Loucy (cell line): ENCODE measurements around the gene CYP27B1.

Experiments
- H2AFZ ChIP-seq: fragments of 200-600 bp; sonication (generic); 2 replicates; pipeline ENCODE4 v1.6.0; 2016; ENCODE audit warnings: antibody characterized with exemption, mild to moderate bottlenecking, low read length, moderate library complexity
- H3F3A ChIP-seq: fragments of 200-600 bp; 2 replicates; pipeline ENCODE4 v1.6.0; 2016; ENCODE audit warnings: antibody characterized with exemption, low read depth, mild to moderate bottlenecking
- H3K27me3 ChIP-seq: fragments of 200-600 bp; sonication (generic); 2 replicates; pipeline ENCODE4 v1.6.1; 2014; ENCODE audit warnings: low read length, mild to moderate bottlenecking; ENCODE audit not compliant: insufficient read depth, poor library complexity, severe bottlenecking
- H3K36me3 ChIP-seq: fragments of 200-600 bp; sonication (generic); 2 replicates; pipeline ENCODE4 v1.6.1; 2016; ENCODE audit warnings: low read length; ENCODE audit not compliant: insufficient read depth
- H3K4me1 ChIP-seq: fragments of 200-600 bp; sonication (generic); 2 replicates; pipeline ENCODE4 v1.5.1; 2014; ENCODE audit warnings: low read length, mild to moderate bottlenecking; ENCODE audit not compliant: insufficient read depth, poor library complexity, severe bottlenecking
- H3K4me2 ChIP-seq: fragments of 200-600 bp; sonication (generic); 2 replicates; pipeline ENCODE4 v1.6.0; 2014; ENCODE audit warnings: antibody characterized with exemption, low read length, low read depth, mild to moderate bottlenecking; ENCODE audit not compliant: poor library complexity, severe bottlenecking
- H3K4me3 ChIP-seq: fragments of 200-600 bp; sonication (generic); 2 replicates; pipeline ENCODE4 v1.5.1; 2014; ENCODE audit warnings: low read length, mild to moderate bottlenecking, mixed read lengths; ENCODE audit not compliant: poor library complexity, severe bottlenecking
- H3K79me2 ChIP-seq: fragments of 200-600 bp; sonication (generic); 2 replicates; pipeline ENCODE4 v1.6.1; 2014; ENCODE audit warnings: low read length; ENCODE audit not compliant: insufficient read depth
- H3K9ac ChIP-seq: fragments of 200-600 bp; sonication (generic); 2 replicates; pipeline ENCODE4 v1.6.0; 2014; ENCODE audit warnings: mild to moderate bottlenecking, low read depth, low read length, moderate library complexity; ENCODE audit not compliant: poor library complexity, severe bottlenecking
- H3K9me2 ChIP-seq: fragments of 200-600 bp; sonication (generic); replicated peaks from 2 replicates; pipeline ENCODE4 v1.6.1; 2016; ENCODE audit warnings: low read depth, low read length, mixed read lengths
- H3K9me3 ChIP-seq: fragments of 200-600 bp; sonication (generic); 2 replicates; pipeline ENCODE4 v1.6.1; 2014; ENCODE audit warnings: mild to moderate bottlenecking, antibody characterized with exemption, low read length, low read depth; ENCODE audit not compliant: insufficient read depth
- H4K20me1 ChIP-seq: fragments of 200-600 bp; sonication (generic); 2 replicates; pipeline ENCODE4 v1.6.0; 2014; ENCODE audit warnings: antibody characterized with exemption, low read length, mild to moderate bottlenecking; ENCODE audit not compliant: insufficient read depth, poor library complexity, severe bottlenecking
- CTCF ChIP-seq: fragments of 200-600 bp; sonication (generic); conservative IDR thresholded peaks from 2 replicates; pipeline ENCODE4 v1.5.1; 2014; ENCODE audit warnings: mild to moderate bottlenecking, antibody characterized with exemption, low read length
- EZH2phosphoT487 ChIP-seq: fragments of 200-600 bp; IDR thresholded peaks from 2 replicates; pipeline ENCODE4 v1.6.1; 2018; ENCODE audit warnings: antibody characterized with exemption, mild to moderate bottlenecking, moderate library complexity, borderline replicate concordance

CYP27B1 gene

GRCh38 chr12:57745485-57745881 is 21.4 kb downstream of the CYP27B1 start:
- H3K79me2 ChIP-seq = peaks cover 37% of the 10 kb centered on the region
- H2AFZ ChIP-seq = no peak overlapping the region
- no peak for TF ChIP-seq EZH2phosphoT487
- no peak for TF ChIP-seq CTCF
- H4K20me1 ChIP-seq = peaks cover 17% of the 10 kb centered on the region
- H3K4me3 ChIP-seq = peak overlapping the region; percentile 77
- H3K4me2 ChIP-seq = peak overlapping the region; percentile 72
- peaks cover 19% of the 10 kb centered on the region for H3K4me1 ChIP-seq
- H3K9ac ChIP-seq = peak overlapping the region; percentile 69
- peaks cover 27% of the 10 kb centered on the region for H3K36me3 ChIP-seq
- H3K9me2 ChIP-seq = no peaks in the 10 kb centered on the region
- no peaks in the 10 kb centered on the region for H3K27me3 ChIP-seq
- no peaks in the 10 kb centered on the region for H3K9me3 ChIP-seq
- H3F3A ChIP-seq = no peaks in the 10 kb centered on the region; the same call in 1 of the 2 replicates

DNA sequence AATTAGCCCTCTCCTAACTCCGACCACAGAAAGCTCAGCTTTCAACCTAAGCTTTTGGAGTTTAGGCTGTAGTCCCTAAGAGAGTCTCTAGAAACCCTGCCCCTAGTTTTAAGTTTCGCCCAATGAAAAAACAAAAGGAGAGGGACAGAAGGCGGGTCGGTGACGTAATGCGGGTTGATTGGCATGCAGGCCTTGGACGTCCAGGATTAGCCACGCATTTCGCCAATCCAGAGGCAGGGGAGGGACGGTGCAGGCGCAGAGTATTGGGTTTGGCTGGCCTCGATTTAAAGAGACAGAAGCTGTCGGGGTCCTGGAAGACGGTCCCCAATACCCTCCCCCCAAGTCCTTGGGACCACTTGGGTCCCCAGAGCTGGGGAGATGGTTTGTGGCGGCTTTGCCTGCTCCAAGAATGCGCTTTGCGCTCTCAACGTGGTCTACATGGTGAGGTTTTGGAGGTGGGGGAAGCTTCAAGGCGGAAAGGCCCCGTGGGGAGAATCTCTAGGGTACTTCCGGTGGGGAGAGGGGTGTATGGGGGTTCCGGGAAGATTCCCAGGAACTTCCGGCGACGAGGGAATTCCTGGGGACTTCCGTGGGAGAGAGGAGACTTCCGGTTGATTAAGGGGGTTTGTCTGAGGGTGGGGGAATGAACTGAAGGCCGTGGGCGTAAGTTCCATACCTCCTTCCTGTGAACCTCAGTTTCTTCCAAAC is 21.9 kb downstream of the CYP27B1 start, which contains the start of gene TSPAN31:
TSPAN31 (plus strand) TSS at position 263 of the 708 bp plus-strand sequence; CDS start at position 379, 116 bp downstream.
- TF ChIP-seq EZH2phosphoT487 (no peak), CTCF (no peak)
- Histone ChIP-seq H2AFZ (no peak within 1 kb of the TSS), H3K9me2 (no peaks in the 10 kb centered on the region), H3F3A (no peaks in the 10 kb centered on the region; the same call in 1 of the 2 replicates), H4K20me1 (peaks cover 18% of the 10 kb centered on the region), H3K9ac (peak within 1 kb of the TSS; percentile 69), H3K27me3 (no peaks in the 10 kb centered on the region), H3K4me2 (peak within 1 kb of the TSS; percentile 72), H3K4me1 (peaks cover 20% of the 10 kb centered on the region), H3K36me3 (peaks cover 27% of the 10 kb centered on the region), H3K79me2 (peaks cover 38% of the 10 kb centered on the region), H3K4me3 (peak within 1 kb of the TSS; percentile 77), H3K9me3 (no peaks in the 10 kb centered on the region)

DNA sequence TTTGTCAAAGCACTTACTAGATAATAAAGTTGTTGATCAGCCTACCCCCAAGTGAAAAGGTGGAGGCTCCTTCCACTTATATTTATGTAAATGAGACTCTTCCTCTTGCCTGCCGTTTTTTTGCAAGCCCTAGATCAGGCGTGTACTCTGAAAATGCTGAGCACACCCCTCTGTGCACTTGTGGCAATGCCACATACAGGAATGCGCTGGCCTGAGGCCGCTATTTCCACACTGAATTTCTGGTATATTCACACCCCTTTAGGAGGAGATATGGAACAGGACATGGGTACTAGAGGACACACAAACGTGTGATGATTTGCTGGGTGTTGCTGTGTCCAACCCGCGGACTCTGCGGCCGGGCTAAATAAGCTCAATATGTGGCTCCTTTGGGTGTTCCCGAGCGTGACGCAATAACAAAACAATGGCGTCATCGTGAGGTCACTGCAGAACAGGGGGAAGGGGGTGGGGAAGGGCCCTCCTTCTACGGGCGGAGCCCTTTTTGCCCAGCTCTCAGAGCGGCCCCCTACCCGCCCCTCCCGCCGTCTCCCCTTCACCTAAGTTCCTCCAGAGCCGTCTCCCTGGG is 22.6 kb downstream of the CYP27B1 start:
- TF ChIP-seq CTCF (no peak), EZH2phosphoT487 (no peak)
- no peaks in the 10 kb centered on the region for H3K9me2 ChIP-seq
- H3K27me3 ChIP-seq = no peaks in the 10 kb centered on the region
- H3K4me3 ChIP-seq = peak overlapping the region; percentile 77
- peak overlapping the region; percentile 69 for H3K9ac ChIP-seq
- H3K4me2 ChIP-seq = peak overlapping the region; percentile 72
- H2AFZ ChIP-seq = no peak overlapping the region
- H3K4me1 ChIP-seq = peaks cover 27% of the 10 kb centered on the region
- H4K20me1 ChIP-seq = peaks cover 22% of the 10 kb centered on the region
- H3K36me3 ChIP-seq = peaks cover 26% of the 10 kb centered on the region
- H3K9me3 ChIP-seq = no peaks in the 10 kb centered on the region
- no peaks in the 10 kb centered on the region; the same call in 1 of the 2 replicates for H3F3A ChIP-seq
- H3K79me2 ChIP-seq = peaks cover 39% of the 10 kb centered on the region
